Raji (cell line): ENCODE data around the gene DDX41.

Experiments
- POLR2A ChIP-seq: IDR thresholded peaks from 2 replicates; pipeline ENCODE4 v1.6.1; 2011; ENCODE audit warnings: low read depth, low read length, control low read depth; ENCODE audit not compliant: insufficient read depth

The DDX41 gene

GRCh38 chr5:177496727-177497291, 20.0 kb downstream of the DDX41 start:
- no peak for TF ChIP-seq POLR2A

GRCh38 chr5:177496070-177496726, 20.6 kb downstream of the DDX41 start:
- no peak for TF ChIP-seq POLR2A

GRCh38 chr5:177495243-177496060, 21.3 kb downstream of the DDX41 start:
- no peak for TF ChIP-seq POLR2A

GRCh38 chr5:177494346-177495195, 22.2 kb downstream of the DDX41 start:
- no peak for TF ChIP-seq POLR2A

- no peak for TF ChIP-seq POLR2A
Measured at GRCh38 chr5:177493795-177494345, 22.9 kb downstream of the DDX41 start.

GRCh38 chr5:177492841-177493240, 23.9 kb downstream of the DDX41 start:
- TF ChIP-seq POLR2A, result no peak

GRCh38 chr5:177491983-177492746, 24.6 kb downstream of the DDX41 start:
- TF ChIP-seq POLR2A, result no peak

- TF ChIP-seq POLR2A, result no peak
Measured at GRCh38 chr5:177491429-177491945, 25.3 kb downstream of the DDX41 start.

- TF ChIP-seq POLR2A, result no peak
Measured at GRCh38 chr5:177490992-177491391, 25.8 kb downstream of the DDX41 start.

GRCh38 chr5:177490311-177490991, 26.3 kb downstream of the DDX41 start:
- no peak for TF ChIP-seq POLR2A

GRCh38 chr5:177489119-177489716, 27.5 kb downstream of the DDX41 start:
- no peak for TF ChIP-seq POLR2A

GRCh38 chr5:177487975-177488374, 28.8 kb downstream of the DDX41 start:
- no peak for TF ChIP-seq POLR2A

- TF ChIP-seq POLR2A, result no peak
Measured at GRCh38 chr5:177487144-177487543, 29.6 kb downstream of the DDX41 start.
